ENCODE data around the gene ANTXR1. TPM values are rescaled to one million over a fixed set of nuclear protein-coding genes. Genes with fewer than 3 reads are reported as not detected.

ANTXR1 gene
- total RNA-seq, 1 experiment from 2014 or later = 37.3 TPM

GRCh38 chr2:69251943-69252342 is 239.0 kb downstream of the ANTXR1 start:
- no peak overlapping the region for H3K27ac Mint-ChIP-seq
- H2BK120ac ChIP-seq (ENCODE audit: low read depth, low read length, poor library complexity, severe bottlenecking) = no peak overlapping the region
- no peak overlapping the region for H3K23ac ChIP-seq (ENCODE audit: insufficient read length, low read depth, low read length)
- H2BK5ac ChIP-seq (ENCODE audit: insufficient read length, low read length) = no peak overlapping the region
- H3K27me3 Mint-ChIP-seq (ENCODE audit: low read depth) = no peaks in the 10 kb centered on the region; the same call in 1 of the 2 replicates
- no peak overlapping the region for H4K91ac ChIP-seq (ENCODE audit: insufficient read length, low read depth, low read length)
- no CpG with 5 or more reads among the region's 2 CpGs for WGBS (ENCODE audit: extremely low coverage, insufficient read length, low lambda C conversion rate)
- H2BK15ac ChIP-seq (ENCODE audit: low read depth, low read length) = no peak overlapping the region
- no peaks in the 10 kb centered on the region for H4K20me1 ChIP-seq (ENCODE audit: control insufficient read depth, insufficient read depth, insufficient read length)
- H3K14ac ChIP-seq (ENCODE audit: insufficient read depth, low read length) = no peak overlapping the region
- H3K9me3 Mint-ChIP-seq = no peaks in the 10 kb centered on the region
- no peak overlapping the region for H2BK20ac ChIP-seq (ENCODE audit: low read depth, low read length, poor library complexity, severe bottlenecking)
- H3K4ac ChIP-seq (ENCODE audit: low read depth, low read length) = no peak overlapping the region
- no peak overlapping the region for H4K5ac ChIP-seq (ENCODE audit: insufficient read length, low read depth, low read length)
- no peaks in the 10 kb centered on the region for H3K4me1 Mint-ChIP-seq
- no peak for TF ChIP-seq CTCF (conservative IDR thresholded peaks at IDR 0.05)
- no peak overlapping the region for H2AK5ac ChIP-seq (ENCODE audit: insufficient read length, low read length)
- H3K23me2 ChIP-seq (ENCODE audit: insufficient read length, low read depth, low read length, poor library complexity, severe bottlenecking) = no peaks in the 10 kb centered on the region
- H3K27ac ChIP-seq (ENCODE audit: insufficient read length, low read depth, low read length) = no peak overlapping the region
- H2BK12ac ChIP-seq (ENCODE audit: insufficient read length, low read depth, low read length) = no peak overlapping the region
- peaks cover 0 to 4% (median under 1%) of the 10 kb centered on the region in 3 experiments; a peak in 3 of 7 replicates for H3K36me3 Mint-ChIP-seq (ENCODE audit: insufficient read depth in 1 of 3, low read depth in 3 of 3)
- DNase-seq = no peak
- no peak overlapping the region for H3T11ph ChIP-seq (ENCODE audit: low read length)
- H3K79me1 ChIP-seq (ENCODE audit: insufficient read depth, low read depth, low read length, poor library complexity, severe bottlenecking) = no peaks in the 10 kb centered on the region
- H3K4me3 Mint-ChIP-seq = no peak overlapping the region
- H4K8ac ChIP-seq (replicated peaks; ENCODE audit: insufficient read length, low read depth, low read length) = no peak overlapping the region
- H3K4me2 ChIP-seq (ENCODE audit: insufficient read depth, insufficient read length, low read length) = no peak overlapping the region
- H3K9me3 ChIP-seq (ENCODE audit: control insufficient read depth, low read depth, low read length) = no peaks in the 10 kb centered on the region
- no peaks in the 10 kb centered on the region for H3K79me2 ChIP-seq (ENCODE audit: insufficient read depth, low read length)
- H3K4me1 ChIP-seq (ENCODE audit: insufficient read depth, low read length) = no peaks in the 10 kb centered on the region
- H3K27me3 ChIP-seq (ENCODE audit: insufficient read depth, low read length) = no peaks in the 10 kb centered on the region
- no peak overlapping the region for H2AFZ ChIP-seq (ENCODE audit: low read length)
- H3K9ac ChIP-seq (ENCODE audit: extremely low read depth, insufficient read length, low read length) = no peak overlapping the region
- H3K18ac ChIP-seq (ENCODE audit: insufficient read length, low read depth, low read length) = no peak overlapping the region
- no peak overlapping the region for H3K56ac ChIP-seq (ENCODE audit: insufficient read length, low read depth, low read length)
